HG03064 (cell line): ENCODE measurements around the gene FAM53A.

Source experiments
- ATAC-seq: cut with Tn5 transposase; IDR thresholded peaks from one replicate; pipeline ENCODE4 v1.9.1; 2021; ENCODE audit warnings: low read depth; ENCODE audit not compliant: unreplicated experiment

The FAM53A gene

GRCh38 chr4:1683736-1684505 is at the start of gene FAM53A:
FAM53A (minus strand) TSS chr4:1684313; CDS start chr4:1668741, 15,572 bp downstream.
- peak; percentile 70 for ATAC-seq

DNA sequence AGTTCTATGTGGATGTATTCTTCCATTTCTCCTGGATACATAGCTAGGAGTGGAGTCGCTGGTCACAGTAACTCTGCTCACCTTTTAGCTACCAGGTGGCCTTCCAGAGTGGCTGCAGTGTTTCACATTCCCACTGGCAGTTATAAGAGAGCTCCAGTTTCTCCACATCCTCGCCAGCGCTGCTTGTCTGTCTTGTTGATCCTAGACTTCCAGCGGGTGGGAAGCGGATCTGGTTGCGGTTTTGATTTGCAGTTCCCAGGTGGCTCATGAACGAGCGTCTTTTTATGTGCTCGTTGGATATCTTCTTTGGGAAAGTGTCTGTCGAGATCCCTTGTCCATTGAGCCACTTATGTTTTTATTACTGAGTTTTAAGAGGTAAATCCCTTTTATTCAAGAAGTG is 48.8 kb upstream of the FAM53A start:
- ATAC-seq = no peak

GRCh38 chr4:1731180-1731579 is 47.1 kb upstream of the FAM53A start:
- ATAC-seq = no peak

- no peak for ATAC-seq
Observed at GRCh38 chr4:1730532-1731135, 46.5 kb upstream of the FAM53A start.

DNA sequence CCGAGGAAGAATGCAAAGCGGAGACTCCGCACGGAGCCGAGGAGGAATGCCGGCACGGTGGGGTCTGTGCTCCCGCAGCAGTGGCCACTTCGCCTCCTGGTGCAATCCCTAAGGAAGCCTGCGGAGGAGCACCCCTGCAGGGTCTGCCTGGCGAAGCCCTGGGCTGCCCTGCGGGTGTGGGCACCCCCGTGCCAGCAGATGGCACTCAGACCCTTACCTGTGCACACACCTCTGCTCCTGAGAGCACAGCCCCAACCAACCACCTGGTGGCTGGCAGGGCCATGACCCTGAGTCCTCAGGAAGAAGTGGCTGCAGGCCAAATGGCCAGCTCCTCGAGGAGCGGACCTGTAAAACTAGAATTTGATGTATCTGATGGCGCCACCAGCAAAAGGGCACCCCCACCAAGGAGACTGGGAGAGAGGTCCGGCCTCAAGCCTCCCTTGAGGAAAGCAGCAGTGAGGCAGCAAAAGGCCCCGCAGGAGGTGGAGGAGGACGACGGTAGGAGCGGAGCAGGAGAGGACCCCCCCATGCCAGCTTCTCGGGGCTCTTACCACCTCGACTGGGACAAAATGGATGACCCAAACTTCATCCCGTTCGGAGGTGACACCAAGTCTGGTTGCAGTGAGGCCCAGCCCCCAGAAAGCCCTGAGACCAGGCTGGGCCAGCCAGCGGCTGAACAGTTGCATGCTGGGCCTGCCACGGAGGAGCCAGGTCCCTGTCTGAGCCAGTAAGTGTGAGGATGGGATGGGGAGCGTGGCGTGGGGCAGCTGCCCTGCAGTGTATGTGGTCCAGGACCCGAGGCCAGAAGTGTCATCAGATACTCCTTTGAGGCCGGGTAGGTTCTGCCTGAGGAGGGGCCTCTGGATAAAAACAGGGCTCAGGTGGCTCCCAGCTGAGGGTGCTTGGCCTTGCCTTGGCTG is 44.2 kb upstream of the FAM53A start:
- ATAC-seq = no peak

- ATAC-seq = no peak
Observed at GRCh38 chr4:1727117-1728031, 43.3 kb upstream of the FAM53A start.

- ATAC-seq = no peak
Observed at GRCh38 chr4:1726146-1726934, 42.2 kb upstream of the FAM53A start.

DNA sequence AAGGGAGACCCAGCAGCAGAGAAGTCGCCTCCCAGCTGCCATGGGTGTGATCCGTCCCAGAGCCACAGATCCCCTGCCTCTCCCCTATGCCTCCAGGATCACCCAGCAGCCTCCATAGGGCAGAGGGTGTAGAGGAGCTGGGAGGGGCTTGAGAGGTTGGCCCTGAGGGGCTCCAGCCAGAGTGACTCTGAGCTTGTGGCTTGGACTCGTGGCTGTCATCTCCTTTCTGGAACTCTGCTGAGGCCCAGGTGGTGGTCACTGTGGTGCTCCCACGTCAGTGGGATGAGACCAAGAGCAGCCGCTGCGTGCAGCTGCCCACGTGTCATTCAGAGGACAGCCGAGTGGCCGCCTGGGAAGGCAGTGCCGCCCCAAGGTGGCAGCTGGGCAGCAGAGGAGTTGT is 41.4 kb upstream of the FAM53A start:
- no peak for ATAC-seq

DNA sequence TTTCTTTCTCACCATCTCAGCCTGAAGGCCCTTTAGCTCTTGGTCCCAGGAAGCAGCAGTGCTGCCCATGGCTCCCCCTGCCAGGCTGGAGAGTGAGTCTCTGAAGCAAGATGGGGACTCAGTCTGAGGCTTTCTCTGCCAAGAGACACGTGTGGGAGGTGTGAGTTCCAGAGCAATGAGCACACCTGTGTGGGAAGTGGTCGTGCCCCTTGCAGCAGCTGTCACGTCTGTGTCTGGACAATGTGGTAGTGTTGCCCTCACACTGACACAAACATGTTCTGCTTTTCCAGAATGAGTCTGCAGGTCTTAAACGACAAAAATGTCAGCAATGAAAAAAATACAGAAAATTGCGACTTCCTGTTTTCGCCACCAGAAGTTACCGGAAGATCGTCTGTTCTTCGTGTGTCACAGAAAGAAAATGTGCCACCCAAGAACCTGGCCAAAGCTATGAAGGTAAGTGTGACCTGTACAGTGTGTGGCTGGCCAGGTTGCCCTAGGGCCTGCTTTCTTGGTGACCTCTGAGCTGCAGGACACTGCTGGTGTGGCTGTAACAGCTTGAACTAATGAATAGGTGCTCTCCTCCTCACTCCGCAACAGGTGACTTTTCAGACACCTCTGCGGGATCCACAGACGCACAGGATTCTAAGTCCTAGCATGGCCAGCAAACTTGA is 39.2 kb upstream of the FAM53A start:
- no peak for ATAC-seq

GRCh38 chr4:1722551-1723118 is 38.5 kb upstream of the FAM53A start:
- ATAC-seq = no peak

- peak; percentile 1 for ATAC-seq
Observed at GRCh38 chr4:1721666-1722550, 37.8 kb upstream of the FAM53A start.

- peak; percentile 68 for ATAC-seq
Observed at GRCh38 chr4:1721003-1721665, 37.0 kb upstream of the FAM53A start, which contains the start of the genes TACC3 and TMEM129. TACC3 (plus strand) TSS chr4:1721521; CDS start chr4:1723422, 1,901 bp downstream. TMEM129 (minus strand) TSS chr4:1721323; CDS start chr4:1720837, 486 bp downstream.

GRCh38 chr4:1720163-1720983 is 36.3 kb upstream of the FAM53A start:
- no peak for ATAC-seq

DNA sequence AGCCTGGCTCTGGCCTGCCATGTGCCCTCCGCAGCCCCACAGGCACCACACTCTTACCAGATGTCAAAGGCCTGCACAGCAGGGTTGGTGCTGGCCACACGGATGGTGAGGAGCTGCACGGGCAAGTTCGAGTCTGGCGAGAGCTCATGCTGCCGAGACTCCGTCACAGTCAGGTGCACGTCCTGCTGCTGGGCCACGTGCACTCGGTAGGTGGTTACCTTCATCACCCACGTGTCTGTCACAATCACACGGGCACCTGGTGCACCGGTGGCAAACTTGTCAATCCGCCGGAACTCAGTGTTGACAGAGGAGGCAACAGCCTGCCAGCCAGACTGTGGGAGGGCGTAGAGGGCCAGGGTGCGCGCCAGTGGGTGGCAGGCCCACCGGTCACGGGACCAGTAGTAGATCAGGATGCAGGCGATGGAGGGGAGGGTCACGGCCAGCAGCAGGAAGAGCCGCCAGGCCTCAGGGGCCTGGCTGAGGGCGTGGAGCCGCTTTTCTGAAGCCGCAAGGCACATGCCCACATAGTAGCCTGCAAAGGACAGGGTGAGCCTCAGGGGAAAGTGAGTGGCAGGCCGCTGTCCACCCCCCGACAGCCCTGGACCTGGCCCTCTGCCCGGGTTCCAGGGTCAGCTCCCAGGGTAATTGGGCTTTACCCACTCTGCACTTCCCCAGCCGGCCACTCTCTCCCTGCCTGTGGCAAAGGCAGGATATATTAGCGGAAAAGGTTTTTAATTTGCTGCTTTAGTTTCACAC is 34.2 kb upstream of the FAM53A start:
- no peak for ATAC-seq
